NCI-H1048 (cell line): ENCODE measurements around the gene TRAPPC4.
"Not testable (repeated sequence)": the region's sequence is repeated elsewhere in the genome, so short reads cannot be mapped to it uniquely, and the experiment has no call there.

Source experiments
- DNase-seq: peaks from one replicate; lab custom pipeline; 2025; lab: John Stamatoyannopoulos, UW

Gene TRAPPC4, protein sequence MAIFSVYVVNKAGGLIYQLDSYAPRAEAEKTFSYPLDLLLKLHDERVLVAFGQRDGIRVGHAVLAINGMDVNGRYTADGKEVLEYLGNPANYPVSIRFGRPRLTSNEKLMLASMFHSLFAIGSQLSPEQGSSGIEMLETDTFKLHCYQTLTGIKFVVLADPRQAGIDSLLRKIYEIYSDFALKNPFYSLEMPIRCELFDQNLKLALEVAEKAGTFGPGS

DNA sequence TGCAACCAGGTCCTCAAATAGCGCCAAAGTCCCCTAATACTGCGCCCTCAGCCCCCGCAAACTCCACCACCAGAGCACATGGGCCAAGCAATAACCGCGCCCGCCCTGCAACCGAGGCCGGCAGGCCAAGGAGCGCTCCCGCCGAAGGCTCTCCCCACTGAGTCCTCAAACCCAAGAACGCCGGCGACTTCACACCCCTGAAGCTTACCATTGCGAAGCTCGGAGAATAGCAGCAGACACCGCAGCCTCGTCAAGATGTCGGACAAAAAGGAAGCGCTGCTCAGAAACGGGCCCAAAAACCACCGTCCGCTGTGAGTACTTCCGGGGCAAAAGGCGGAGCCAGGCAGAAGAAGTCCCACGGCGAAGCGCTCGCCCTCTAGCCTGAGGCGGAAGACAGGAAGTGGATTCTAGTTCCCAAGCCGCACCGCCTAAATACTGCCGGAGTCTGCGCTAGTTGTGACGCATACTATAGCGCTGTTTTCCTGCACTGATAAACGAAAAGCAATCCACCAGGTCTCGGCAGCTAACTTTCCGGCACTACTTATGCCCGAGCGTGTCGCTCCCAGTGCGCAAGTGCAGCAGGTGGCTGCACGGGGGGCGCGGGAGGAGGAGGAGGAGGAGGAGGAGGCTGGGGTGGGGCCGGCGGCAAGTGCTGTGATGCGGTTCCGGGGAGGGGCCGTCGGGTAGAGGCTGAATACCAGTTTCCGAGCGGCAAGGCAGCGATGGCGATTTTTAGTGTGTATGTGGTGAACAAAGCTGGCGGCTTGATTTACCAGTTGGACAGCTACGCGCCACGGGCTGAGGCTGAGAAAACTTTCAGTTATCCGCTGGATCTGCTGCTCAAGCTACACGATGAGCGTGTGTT lies at the start of gene TRAPPC4, which contains the start of gene RPS25:
Gene TRAPPC4, plus strand, starts transcription at position 693 of the 865 bp plus-strand sequence. Its CDS starts 30 bp downstream, at position 723.
Gene RPS25, minus strand, starts transcription at position 270 of the 865 bp plus-strand sequence. Its CDS starts 59 bp downstream, at position 211.
- DNase-seq: peak; percentile 94

DNA sequence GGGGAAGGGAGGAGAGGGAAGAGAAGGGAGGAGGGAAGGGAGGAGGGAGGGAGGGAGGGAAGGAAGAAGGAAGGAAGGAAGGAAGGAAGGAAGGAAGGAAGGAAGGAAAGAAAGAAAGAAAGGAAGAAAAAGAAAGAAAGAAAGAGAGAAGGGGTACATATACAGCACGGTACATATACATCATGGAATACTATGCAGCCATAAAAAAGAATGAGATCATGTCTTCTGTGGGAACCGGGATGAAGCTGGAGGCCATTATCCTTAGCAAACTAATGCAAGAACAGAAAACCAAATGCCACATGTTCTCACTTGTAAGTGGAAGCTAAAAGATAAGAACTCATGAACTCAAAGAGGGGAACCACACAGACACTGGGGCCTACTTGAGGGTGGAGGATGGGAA lies 49.1 kb upstream of the TRAPPC4 start:
- not testable (repeated sequence) for DNase-seq

GRCh38 chr11:118971646-118972045 lies 46.9 kb upstream of the TRAPPC4 start, which contains the start of gene FOXR1:
FOXR1 (plus strand) TSS chr11:118971761; CDS start chr11:118971932, 171 bp downstream.
- DNase-seq: no peak

DNA sequence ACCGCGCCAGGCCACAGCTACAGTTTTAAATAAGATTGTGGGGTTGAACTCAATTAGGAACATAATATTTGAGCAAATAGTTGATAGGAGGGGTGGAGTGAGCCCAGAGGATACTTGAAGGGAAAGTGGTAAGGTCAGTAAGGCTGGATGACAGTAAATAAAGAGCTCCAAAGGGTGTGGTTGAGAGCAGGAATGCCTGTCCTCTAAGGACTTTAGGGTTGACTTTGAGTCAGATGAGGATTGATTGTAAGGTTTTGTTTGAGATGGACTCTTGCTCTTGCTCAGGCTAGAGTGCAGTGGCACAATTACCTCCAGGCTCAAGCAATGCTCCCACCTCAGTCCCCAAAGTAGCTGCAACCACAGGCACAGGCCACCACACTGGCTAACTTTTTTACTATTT lies 44.6 kb upstream of the TRAPPC4 start:
- no peak for DNase-seq

GRCh38 chr11:118975771-118976709 lies 42.5 kb upstream of the TRAPPC4 start:
- DNase-seq: no peak

DNA sequence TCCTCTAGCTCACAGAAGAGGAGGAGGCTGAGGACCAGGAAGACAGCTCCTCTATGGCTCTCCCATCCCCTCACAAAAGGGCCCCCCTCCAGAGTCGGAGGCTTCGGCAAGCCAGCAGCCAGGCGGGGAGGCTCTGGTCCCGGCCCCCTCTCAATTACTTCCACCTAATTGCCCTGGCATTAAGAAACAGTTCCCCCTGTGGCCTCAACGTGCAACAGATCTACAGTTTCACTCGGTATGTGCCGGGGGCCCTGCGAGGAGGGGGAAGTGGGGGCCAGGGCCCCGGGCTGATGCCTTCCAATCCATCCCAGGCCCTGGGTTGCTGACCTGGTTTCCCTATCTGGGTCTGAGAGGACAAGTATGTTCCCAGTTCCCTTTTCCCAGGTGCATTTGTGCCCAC lies 39.1 kb upstream of the TRAPPC4 start:
- no peak for DNase-seq

DNA sequence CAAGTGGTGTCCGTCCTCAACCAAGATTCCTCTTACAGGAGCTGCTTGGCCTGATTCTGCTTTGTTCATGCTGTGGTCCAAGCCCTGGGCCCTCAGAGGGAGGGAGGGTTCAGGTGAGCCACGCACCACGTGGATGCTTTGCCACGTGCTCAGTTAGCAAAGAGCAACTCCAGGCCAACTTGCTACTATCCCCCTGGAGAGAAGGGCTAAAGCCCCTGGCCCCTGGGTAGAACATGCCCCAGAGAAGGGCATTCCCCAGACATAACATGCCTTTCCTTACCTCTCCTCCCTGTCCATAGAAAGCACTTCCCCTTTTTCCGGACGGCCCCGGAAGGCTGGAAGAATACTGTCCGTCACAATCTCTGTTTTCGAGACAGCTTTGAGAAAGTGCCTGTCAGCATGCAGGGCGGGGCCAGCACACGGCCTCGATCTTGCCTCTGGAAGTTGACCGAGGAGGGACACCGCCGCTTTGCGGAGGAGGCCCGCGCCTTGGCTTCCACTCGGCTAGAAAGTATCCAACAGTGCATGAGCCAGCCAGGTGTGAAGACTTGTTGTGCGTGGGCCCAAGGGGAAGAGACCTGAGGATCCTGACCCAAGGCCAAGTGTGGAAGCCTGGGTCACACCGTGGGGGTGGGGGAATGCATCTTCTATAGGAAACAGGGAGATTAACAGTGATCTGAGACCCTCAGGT lies 38.2 kb upstream of the TRAPPC4 start:
- DNase-seq: no peak

- DNase-seq: not testable (repeated sequence)
These were observed 34.2 kb upstream of the TRAPPC4 start for GRCh38 chr11:118984337-118984736.

DNA sequence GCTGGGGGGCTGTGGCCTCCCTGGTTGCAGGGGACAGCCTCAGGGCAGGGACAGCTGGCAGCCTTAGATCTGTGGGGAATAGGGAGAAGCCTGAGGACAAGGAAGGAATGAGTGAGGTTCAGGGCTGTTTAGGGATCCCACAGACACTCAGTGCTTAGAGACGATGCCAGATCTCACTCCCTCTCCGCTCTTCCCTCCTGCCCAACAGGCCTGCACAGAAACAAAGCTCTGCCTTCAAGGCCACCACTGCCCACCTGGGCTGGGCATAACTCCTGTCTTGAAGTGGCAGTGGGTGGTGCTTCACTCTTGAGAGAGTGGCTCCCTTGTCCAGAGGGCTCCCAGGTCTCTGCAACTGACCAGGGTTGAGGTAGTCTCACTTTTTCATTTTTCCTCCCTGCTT lies 33.7 kb upstream of the TRAPPC4 start:
- no peak for DNase-seq

GRCh38 chr11:118988280-118988679 lies 30.3 kb upstream of the TRAPPC4 start:
- DNase-seq: no peak

- DNase-seq: not testable (repeated sequence)
These were observed 27.0 kb upstream of the TRAPPC4 start for GRCh38 chr11:118991486-118992038.

DNA sequence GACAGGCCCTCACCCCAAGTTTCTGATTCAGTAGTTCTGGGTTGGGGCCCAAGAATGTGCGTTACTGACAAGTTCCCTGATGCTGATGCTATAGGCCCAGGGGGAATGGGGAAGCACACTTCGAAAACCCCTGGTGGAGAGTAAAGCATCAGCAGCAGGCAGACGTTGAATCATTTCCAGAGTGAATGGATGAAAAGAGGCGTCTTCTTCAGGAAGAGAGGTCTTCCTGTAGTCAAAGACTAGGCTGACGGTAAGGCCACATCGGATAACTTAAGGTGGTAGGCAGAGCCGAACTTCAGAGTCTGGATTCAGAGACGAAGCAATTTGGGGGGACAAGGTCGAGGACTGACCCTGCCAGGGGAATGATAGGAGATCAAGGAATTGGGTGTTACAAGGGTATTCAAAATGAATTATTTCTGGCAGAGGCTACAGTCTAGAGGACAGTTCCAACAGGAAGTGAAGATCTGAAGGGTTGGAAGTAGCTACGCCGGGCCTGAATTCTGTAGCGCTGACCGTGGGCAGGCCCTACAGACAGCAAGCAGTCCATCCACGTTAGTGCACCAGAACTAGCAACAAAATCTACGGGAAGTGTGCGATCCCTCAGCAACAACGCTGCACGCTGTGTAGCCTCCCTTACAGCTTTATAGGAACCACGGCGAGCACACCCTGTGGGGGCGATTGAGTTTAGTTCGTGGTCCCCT lies 21.5 kb upstream of the TRAPPC4 start:
- DNase-seq: no peak

- peak; percentile 53 for DNase-seq
These were observed 20.8 kb upstream of the TRAPPC4 start, which contains the start of gene CENATAC for GRCh38 chr11:118997627-118998387. CENATAC (plus strand) TSS chr11:118998138; CDS start chr11:118998198, 60 bp downstream.

GRCh38 chr11:118998388-118998717 lies 20.2 kb upstream of the TRAPPC4 start:
- DNase-seq: no peak

- DNase-seq: no peak
These were observed 19.7 kb upstream of the TRAPPC4 start for GRCh38 chr11:118998822-118999221.

- DNase-seq: no peak
These were observed 17.7 kb upstream of the TRAPPC4 start for GRCh38 chr11:119000906-119001305.

- DNase-seq: no peak
These were observed 11.9 kb upstream of the TRAPPC4 start for GRCh38 chr11:119006656-119007055.

- DNase-seq: no peak
These were observed 7.0 kb upstream of the TRAPPC4 start for GRCh38 chr11:119011476-119012053.

- no peak for DNase-seq
These were observed 5.9 kb upstream of the TRAPPC4 start for GRCh38 chr11:119012629-119013170.
